Bronchial epithelial cell (primary cell): ENCODE data around the gene PLA2G1B. TPM values are rescaled to one million over a fixed set of nuclear protein-coding genes. Genes with fewer than 3 reads are reported as not detected.

Experiments used
- DNase-seq: peaks from one replicate; pipeline ENCODE4 v3.0.0-alpha.2; 2010; ENCODE audit warnings: low read depth
- FAIRE-seq: peaks from 2 replicates; lab custom pipeline; 2011; peaks lifted over from hg19 to GRCh38; lab: Jason Lieb, UNC
- H3K27me3 ChIP-seq: 2 replicates; pipeline ENCODE4 v1.5.1; 2011; ENCODE audit warnings: low read length; ENCODE audit not compliant: control insufficient read depth, insufficient read depth
- H3K36me3 ChIP-seq: 2 replicates; pipeline ENCODE4 v1.5.1; 2011; ENCODE audit warnings: low read length; ENCODE audit not compliant: control insufficient read depth, insufficient read depth
- H3K4me3 ChIP-seq: 2 replicates; pipeline ENCODE4 v1.5.1; 2011; ENCODE audit warnings: mild to moderate bottlenecking, low read depth, low read length, control low read depth
- total RNA-seq: library from RNA; depleted of rRNA; stranded (reverse); fragments of >200 nt; gene quantifications from 2 replicates; pipeline ENCODE4 v1.2.1, GENCODE V29; 2014
- TF ChIP-seq, protein P1 (sequence below): IDR thresholded peaks from 2 replicates; pipeline ENCODE4 v1.5.1; 2011; ENCODE audit warnings: mild to moderate bottlenecking, moderate library complexity, low read length, control low read depth, inconsistent platforms; ENCODE audit not compliant: insufficient read depth, severe bottlenecking

PLA2G1B gene
- total RNA-seq, 1 donor from 2014 or later, result not detected

DNA sequence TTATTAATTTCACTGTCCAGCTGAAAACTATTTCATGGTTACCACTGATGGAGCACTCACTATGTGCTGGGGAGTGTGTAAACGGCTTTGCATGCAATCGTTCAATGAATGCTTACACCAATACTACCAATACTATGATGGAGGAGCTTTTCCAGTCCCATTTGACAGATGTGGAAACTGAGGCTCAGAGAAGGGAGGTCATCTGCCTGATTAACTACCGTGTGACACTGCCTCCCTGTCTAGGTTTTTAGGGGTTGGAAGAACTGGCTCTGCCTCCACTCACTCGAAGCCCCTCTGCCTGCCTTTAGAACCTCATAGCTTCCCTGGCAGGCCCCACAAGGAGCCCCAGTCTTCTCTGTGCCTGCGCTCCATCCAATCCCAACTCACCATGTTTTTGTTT, 29.5 kb upstream of the PLA2G1B start:
- TF ChIP-seq, protein P1, sequence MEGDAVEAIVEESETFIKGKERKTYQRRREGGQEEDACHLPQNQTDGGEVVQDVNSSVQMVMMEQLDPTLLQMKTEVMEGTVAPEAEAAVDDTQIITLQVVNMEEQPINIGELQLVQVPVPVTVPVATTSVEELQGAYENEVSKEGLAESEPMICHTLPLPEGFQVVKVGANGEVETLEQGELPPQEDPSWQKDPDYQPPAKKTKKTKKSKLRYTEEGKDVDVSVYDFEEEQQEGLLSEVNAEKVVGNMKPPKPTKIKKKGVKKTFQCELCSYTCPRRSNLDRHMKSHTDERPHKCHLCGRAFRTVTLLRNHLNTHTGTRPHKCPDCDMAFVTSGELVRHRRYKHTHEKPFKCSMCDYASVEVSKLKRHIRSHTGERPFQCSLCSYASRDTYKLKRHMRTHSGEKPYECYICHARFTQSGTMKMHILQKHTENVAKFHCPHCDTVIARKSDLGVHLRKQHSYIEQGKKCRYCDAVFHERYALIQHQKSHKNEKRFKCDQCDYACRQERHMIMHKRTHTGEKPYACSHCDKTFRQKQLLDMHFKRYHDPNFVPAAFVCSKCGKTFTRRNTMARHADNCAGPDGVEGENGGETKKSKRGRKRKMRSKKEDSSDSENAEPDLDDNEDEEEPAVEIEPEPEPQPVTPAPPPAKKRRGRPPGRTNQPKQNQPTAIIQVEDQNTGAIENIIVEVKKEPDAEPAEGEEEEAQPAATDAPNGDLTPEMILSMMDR, result no peak
- H3K4me3 ChIP-seq, result no peak overlapping the region
- H3K36me3 ChIP-seq, result no peaks in the 10 kb centered on the region
- FAIRE-seq (no peak), DNase-seq (no peak)
- H3K27me3 ChIP-seq, result peaks cover 1% of the 10 kb centered on the region

DNA sequence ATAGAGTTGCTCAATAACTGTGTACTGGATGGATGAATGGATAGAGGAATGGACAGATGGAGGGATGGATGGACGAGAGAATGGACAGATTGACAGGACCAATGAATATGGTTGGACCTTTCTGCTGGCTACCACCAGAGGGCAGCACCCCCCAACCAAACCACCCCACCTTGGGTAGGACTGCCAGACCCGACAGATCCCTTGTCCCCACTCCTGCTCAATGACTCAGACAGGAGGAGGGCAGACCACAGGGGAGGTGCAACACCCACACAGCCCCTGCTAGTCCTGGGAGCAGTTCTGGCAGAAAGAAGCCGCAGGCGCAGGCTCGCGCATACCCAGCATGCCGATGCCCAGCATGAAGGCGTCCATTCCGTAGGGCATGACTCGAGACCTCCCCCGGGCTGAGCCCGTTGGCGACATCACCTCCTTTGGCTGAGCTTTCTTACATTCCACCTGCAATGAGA, 29.0 kb upstream of the PLA2G1B start:
- DNase-seq (peak; percentile 82), FAIRE-seq (peak; percentile 73)
- Histone ChIP-seq H3K36me3 (no peaks in the 10 kb centered on the region), H3K4me3 (no peak overlapping the region), H3K27me3 (peaks cover 1% of the 10 kb centered on the region)
- TF ChIP-seq, protein P1, result peak; percentile 95

DNA sequence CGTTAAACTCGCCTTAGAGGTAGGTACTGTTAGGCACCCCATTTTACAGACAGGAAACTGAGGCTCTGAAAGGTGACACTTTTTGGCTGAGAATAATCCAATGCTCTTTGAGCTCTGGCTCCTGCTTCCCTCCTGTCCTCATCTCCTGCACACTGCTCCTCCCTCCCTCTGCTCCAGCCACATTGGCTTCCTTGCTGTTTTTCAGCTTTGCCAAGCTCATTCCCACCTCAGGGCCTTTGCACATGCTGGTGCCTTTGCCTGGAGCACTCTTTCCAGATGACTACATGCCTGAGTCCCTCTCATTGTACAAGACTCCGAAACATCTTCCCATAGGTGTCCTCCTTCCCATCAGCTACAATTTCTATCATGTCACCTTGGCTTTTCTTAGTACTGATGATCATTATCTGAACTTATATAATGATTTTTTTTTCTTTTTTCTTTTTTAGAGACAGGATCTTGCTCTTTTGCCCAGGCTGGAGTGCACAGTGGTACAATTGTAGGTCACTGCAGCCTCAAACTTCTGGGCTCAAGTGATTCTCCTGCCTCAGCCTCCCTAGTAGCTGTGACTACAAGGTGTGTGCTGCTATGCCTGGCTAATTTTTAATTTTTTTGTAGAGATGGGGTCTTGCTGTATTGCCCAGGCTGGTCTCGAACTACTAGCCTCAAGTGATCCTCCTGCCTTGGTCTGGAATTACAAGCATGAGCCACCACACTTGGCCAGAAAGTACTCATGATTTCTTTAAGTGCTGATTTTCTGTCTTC, 26.2 kb upstream of the PLA2G1B start:
- Histone ChIP-seq H3K27me3 (no peaks in the 10 kb centered on the region), H3K4me3 (no peak overlapping the region), H3K36me3 (no peaks in the 10 kb centered on the region)
- DNase-seq (no peak), FAIRE-seq (no peak)
- TF ChIP-seq, protein P1, result no peak

DNA sequence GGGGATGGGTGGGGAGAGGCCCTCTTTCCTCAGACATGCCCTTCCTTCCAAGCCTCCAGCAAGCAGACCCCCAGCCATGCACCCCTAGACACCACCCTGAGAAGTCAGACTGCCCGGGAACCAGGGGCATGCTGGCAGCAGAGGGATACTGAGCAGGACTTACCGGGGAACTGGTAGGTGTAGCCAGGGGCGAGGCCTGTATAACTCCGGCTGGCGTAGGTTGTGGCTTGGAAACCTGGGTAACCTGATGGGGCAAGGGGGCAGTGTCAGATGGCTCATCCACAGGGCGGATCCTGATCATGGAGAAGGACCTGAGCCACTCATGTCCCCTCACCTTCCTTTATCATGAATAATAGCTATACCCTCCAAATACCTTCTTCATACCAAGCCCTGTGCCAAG, 25.6 kb upstream of the PLA2G1B start:
- Histone ChIP-seq H3K4me3 (no peak overlapping the region), H3K36me3 (no peaks in the 10 kb centered on the region), H3K27me3 (no peaks in the 10 kb centered on the region)
- DNase-seq, result no peak
- no peak for FAIRE-seq
- TF ChIP-seq, protein P1, result no peak

DNA sequence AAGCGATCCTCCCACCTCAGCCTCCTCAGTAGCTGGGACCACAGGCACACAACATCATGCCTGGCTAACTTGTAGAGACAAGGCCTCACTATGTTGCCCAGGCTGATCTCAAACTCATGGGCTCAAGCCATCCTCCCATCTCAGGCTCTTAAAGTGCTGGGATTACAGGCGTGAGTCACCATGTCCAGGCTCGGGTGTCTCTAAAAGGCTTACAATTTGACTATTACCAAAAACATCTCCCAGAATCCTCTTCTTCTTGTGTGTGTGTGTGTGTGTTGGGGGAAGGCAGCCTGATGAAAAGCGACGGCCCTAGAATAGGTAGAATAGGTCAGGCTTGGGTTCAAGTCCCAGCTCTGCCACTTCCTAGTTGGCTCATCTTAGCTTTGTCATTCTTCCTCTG, 24.5 kb upstream of the PLA2G1B start:
- Histone ChIP-seq H3K27me3 (no peaks in the 10 kb centered on the region), H3K36me3 (no peaks in the 10 kb centered on the region), H3K4me3 (no peak overlapping the region)
- DNase-seq (peak; percentile 34), FAIRE-seq (no peak)
- TF ChIP-seq, protein P1, result no peak
